NCI-H1105 treated with DMSO at 0.1 percent for 48 hours (cell line): ENCODE data around the gene FRMD8.

Experiments used
- DNase-seq: peaks from one replicate; lab custom pipeline; 2025; lab: John Stamatoyannopoulos, UW

Gene FRMD8, protein sequence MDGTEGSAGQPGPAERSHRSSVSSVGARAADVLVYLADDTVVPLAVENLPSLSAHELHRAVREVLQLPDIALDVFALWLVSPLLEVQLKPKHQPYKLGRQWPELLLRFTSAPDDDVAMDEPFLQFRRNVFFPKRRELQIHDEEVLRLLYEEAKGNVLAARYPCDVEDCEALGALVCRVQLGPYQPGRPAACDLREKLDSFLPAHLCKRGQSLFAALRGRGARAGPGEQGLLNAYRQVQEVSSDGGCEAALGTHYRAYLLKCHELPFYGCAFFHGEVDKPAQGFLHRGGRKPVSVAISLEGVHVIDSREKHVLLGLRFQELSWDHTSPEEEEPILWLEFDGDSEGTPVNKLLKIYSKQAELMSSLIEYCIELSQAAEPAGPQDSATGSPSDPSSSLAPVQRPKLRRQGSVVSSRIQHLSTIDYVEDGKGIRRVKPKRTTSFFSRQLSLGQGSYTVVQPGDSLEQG

GRCh38 chr11:65386307-65387140 lies at the start of gene FRMD8:
Gene FRMD8, plus strand, starts transcription at chr11:65386637. Its CDS starts 400 bp downstream, at chr11:65387037.
- DNase-seq = peak; percentile 72

DNA sequence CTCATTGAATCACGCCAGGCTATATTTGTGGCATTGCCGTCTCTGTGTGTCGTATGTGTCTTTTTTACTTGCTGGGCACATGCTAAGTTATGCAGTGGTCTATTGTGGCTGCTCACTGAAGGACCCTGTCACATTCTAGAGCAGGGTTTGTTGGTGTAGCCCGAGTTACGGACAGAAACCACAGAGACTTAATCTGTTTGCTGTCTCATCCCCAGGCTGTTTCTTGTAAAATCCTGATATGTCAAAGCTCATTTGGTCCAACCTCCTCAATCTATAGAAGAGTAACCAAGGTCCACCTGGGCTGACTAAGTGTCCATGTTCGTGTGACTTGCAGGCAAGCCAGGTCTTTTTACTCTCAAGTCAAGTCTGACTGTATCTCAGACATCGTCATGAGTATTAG lies 47.8 kb upstream of the FRMD8 start:
- no peak for DNase-seq

DNA sequence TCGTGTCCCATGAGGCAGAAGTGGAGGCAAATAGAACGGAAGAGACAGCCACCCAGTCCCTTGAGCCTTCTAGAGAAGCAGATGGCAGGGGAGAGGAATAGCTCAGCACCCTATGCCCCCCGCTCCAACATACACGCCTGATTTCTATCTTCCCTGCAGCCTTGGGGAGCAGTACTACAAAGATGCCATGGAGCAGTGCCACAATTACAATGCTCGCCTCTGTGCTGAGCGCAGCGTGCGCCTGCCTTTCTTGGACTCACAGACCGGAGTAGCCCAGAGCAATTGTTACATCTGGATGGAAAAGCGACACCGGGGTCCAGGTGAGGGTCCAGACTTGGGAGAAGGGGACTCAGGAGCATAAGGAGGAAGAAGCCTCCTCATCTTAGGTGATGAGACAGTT lies 46.2 kb upstream of the FRMD8 start:
- no peak for DNase-seq

GRCh38 chr11:65341856-65342255 lies 44.6 kb upstream of the FRMD8 start:
- no peak for DNase-seq

- DNase-seq = no peak
Observed at GRCh38 chr11:65351511-65351910, 34.9 kb upstream of the FRMD8 start.

DNA sequence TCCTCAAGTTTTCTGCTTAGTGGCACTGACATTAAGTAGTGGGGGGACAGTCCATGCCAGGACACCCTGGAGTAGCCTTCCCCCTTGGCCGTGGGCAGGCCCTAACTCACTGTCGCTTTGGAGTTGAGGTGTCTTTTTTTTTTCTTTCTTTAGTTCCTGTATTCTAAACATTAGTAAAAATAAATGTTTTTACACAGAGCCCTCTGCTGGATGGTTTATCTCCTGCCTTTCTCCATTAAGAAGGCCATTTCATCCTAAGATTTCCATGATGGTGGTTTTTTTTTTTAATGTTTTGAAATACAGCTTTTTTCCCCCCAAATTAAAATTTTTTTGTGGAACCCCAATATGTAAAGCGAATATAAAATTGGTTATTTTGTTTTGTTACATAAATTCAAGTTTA lies 33.7 kb upstream of the FRMD8 start:
- DNase-seq = peak; percentile 6

DNA sequence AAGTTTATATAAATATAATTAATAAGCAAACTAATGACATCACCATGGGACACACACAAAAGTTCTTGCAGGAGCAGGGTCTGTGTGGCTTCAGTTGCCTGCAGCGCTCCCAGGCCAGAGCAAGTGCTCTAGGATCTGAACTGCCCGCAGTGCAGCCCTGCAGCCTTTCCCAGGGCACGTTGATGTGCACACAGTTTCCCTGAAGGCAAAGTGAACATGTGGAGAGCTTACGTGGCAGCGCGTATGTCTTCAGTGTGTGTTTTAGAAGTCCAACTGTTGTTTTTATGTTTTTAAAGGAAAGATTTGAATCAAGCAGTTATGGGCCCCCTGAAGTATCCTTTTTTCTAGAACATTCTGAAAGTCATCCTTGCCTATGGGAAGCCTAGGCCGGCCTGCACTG lies 33.1 kb upstream of the FRMD8 start:
- DNase-seq = no peak

- no peak for DNase-seq
Observed at GRCh38 chr11:65353900-65354264, 32.6 kb upstream of the FRMD8 start.

DNA sequence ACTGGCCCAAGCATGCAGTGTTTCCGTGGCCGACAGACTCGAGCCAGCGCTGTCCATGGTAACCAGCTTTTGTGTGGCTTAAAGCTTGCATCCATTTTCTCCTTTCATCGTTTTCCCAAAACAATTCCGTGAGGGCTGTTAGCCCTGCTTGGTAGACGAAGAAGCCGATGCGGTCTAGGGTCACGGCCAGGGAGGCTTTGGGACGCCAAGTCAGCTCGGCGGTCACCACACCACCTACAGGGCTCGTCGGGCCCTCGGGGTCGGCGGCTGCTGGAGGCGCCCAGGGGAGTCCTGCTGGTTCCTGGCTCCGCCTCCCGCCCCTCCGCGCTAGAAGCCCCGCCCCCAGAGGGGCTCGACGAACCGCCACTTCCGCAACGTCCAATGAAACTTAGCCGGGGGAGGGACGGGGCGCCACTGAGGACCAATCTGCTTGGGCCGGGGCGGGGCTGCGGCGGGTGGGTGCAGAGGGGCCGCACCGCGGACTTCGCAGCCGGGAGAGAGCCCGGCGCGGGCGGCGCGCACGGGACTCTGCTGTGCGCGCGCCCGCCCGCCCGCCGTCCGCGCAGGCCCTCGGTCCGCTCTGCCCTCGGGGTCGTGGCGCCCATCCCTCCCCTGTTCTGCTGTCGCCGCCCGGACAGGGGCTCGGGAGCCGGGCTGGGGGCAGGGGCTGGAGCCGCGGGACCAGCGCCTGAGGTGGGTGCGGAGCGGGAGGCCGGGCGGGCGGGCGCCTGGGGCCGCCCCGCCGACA lies 32.0 kb upstream of the FRMD8 start, which contains the start of gene TIGD3:
TSS of gene TIGD3 (plus strand) at position 487 of the 748 bp plus-strand sequence. CDS start 1,058 bp downstream, outside the sequence.
- peak; percentile 96 for DNase-seq

DNA sequence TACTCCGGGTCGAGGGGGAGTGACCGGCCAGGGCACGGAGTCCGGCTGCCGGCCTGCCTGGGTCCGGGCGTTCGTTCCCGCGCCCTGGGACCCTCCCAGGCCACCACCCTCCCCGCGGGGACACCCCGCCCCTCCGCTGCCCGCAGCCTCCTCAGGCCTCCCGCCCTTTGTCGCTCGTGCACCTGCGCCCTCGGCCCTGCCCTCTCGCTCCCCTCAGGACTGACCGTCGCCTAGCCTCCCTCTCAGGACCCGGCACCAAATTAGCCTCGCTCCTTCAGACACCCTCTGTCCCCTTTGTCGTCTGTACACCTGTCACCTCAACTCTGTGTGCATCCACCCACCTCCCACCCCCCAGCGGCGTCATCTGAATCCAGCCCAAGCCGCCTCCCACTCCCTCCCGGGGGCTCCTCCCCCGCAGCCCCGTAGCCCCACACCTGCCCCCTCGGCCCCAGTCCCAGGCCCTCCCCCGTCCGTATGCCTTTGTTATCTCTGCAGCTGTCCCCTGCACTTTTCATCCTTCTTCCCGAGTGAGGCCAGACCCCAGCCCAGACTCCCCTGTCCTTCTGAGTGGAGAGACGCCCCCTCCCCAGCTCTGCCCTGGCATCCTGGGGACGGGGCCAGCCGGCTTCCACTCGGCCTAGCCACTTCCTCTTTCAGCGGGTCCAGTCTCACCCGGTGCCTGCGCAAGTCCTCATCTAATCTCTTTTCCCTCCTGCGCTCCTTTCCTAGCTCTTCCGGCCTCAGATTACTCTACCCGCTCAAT lies 31.2 kb upstream of the FRMD8 start:
- peak; percentile 75 for DNase-seq

DNA sequence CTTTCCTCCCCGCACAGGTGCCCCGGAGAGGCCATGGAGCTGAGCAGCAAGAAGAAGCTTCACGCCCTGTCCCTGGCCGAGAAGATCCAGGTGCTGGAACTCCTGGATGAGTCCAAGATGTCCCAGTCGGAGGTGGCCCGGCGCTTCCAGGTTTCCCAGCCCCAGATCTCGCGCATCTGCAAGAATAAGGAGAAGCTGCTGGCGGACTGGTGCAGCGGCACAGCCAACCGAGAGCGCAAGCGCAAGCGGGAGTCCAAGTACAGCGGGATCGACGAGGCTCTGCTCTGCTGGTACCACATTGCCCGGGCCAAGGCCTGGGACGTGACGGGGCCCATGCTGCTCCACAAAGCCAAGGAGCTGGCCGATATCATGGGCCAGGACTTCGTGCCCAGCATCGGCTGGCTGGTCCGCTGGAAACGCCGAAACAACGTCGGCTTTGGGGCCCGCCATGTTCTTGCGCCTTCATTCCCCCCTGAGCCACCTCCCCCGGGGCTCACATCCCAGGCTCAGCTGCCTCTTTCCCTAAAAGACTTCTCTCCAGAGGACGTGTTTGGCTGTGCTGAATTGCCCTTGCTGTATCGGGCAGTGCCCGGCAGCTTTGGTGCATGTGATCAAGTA lies 30.6 kb upstream of the FRMD8 start:
- no peak for DNase-seq

GRCh38 chr11:65356394-65356972 lies 30.0 kb upstream of the FRMD8 start:
- no peak for DNase-seq

DNA sequence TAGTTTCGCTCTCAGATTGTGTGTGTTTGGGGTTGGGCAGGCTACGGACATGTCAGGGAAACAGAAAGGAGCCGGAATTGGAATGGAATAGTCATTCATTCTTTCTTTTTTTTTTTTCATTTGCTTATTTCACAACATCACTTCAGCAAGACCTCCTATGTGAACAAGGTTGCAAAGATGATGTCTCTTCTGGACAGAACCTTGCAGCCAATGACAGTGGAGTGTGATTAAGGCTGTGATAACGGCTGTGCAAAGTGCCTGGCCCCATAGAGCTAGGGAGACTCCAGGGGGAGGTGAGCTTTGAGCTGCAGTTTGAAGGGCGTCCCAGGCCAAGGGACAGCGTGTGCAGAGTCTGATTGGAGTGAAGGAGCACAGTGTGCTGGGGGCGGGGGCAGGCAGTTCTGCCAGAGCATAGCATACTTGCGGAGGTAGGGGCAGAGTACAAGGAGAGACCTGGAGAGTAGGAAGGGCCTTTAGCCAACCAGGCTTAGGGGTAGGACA lies 28.5 kb upstream of the FRMD8 start:
- DNase-seq = no peak

GRCh38 chr11:65362320-65362931 lies 24.0 kb upstream of the FRMD8 start:
- no peak for DNase-seq

DNA sequence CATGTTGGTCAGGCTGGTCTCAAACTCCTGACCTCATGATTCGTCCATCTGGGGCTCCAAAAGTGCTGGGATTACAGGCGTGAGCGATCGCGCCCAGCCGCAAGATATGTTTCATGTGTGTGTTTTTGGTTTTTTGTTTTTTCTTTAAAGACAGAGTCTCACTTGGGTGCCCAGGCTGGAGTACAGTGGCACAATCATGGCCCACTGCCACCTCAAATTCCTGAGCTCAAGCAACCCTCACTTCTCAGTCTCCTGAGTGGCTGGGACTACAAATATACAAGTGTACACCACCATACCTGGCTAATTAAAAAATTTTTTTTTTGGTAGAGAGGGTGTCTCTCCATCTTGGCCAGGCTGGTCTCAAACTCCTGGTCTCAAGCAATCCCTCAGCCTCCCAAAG lies 23.5 kb upstream of the FRMD8 start:
- no peak for DNase-seq

DNA sequence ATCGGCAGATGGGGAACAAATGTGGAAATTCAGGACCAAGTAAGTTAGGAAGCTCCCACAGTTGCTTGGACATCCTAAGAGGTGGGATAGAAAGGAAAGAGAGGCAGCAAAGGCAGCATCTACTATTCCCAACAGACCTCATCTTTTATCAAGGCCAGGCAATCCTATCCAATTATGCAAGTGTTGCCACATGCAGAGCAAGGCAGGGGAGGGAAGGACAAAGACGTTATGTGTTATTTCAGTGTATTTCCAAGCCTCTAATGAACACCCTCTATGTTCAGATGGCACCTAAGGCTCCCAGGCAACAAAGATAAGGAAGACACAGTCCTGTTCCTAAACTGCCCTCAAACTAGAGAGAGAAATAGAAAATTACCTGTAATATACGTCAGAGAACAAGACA lies 22.7 kb upstream of the FRMD8 start:
- no peak for DNase-seq

DNA sequence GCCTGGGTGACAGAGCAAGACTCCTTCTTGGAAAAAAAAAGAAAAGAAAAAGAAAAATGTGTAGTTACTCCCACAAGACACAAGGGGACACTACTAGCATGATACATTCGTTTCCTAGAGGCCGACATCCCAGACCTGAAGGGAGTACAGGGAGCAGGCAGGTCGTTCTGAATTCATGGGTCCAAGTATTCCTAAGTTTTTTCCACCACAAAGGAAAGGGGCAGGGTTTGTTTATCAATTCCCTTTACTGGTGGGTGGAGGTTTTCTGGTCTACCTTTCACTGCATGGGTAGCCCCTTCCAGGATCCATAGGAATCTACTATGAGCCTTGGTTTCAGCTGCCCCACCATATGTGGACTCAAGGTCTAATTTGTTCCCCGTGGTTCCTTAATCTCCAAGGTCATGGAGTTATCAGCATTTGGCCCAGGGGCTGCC lies 20.1 kb upstream of the FRMD8 start:
- DNase-seq = peak; percentile 83

DNA sequence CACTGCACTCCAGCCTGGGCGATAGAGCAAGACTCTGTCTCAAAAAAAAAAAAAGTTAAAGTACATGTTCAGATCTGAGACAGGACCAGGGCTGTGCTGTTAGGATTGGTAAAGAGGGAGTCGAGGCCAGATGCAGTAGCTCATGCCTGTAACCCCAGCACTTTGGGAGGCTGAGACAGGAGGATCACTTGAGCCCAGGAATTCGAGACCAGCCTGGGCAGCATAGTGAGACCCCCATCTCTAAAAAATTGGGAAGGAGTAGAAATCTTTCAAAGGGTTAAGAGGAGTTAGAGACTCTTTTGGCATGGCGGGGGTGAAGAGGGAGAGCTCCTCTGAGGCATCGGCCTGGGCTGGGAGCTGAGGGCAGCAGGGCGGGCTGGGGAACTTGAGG lies 15.8 kb upstream of the FRMD8 start:
- DNase-seq = no peak

DNA sequence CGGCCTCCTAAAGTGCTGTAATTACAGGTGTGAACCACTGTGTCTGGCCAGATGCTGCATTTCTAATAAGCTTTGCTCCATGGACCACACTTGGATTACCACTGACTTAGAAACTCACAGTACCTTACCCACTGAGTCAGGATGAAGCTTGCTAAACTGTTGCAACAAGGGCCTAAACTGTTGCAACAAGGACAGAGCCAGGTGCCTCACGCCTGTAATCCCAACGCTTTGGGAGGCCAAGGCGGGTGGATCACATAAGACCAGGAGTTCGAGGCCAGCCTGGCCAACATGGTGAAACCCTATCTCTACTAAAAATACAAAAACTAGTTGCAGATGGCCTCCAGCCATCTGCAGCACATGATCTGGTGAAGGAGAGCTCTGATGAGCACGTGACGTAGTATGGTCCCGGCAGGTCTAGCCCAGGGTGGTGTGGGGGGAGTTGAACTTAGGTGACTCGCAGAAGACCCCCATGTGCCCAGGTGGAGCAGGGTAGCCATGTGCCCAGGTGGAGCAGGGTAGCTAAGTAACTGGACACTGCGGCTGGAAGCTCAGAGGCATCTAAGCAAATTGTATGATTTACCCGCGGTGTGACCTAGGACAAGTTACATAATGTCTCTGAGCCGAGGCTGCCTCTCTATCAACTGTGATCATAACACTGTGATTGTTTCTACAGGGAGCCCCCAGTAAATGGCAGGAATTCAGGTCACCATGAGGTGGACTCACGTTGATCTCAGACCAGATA lies 12.4 kb upstream of the FRMD8 start:
- DNase-seq = no peak
